ENCODE results near the gene LMNTD1. TPM values are rescaled to one million over a fixed set of nuclear protein-coding genes. Genes with fewer than 3 reads are reported as not detected.

LMNTD1 gene
- total RNA-seq, 1 donor from 2014 or later, result not detected

GRCh38 chr12:25482625-25483024, 70.5 kb downstream of the LMNTD1 start:
- Mint-ChIP-seq H3K9me3 (ENCODE audit: unreplicated experiment) (no peaks in the 10 kb centered on the region), H3K36me3 (ENCODE audit: low read depth, unreplicated experiment) (no peaks in the 10 kb centered on the region), H3K27me3 (ENCODE audit: unreplicated experiment) (peaks cover 2% of the 10 kb centered on the region), H3K27ac (ENCODE audit: unreplicated experiment) (no peak overlapping the region), H3K4me3 (ENCODE audit: unreplicated experiment) (no peak overlapping the region), H3K4me1 (ENCODE audit: unreplicated experiment) (no peaks in the 10 kb centered on the region)
- DNase-seq (ENCODE audit: low spot score), result no peak
- TF ChIP-seq CTCF (IDR thresholded peaks at IDR 0.05; ENCODE audit: unreplicated experiment), result no peak

- Mint-ChIP-seq H3K27me3 (ENCODE audit: unreplicated experiment) (peaks cover 2% of the 10 kb centered on the region), H3K36me3 (ENCODE audit: low read depth, unreplicated experiment) (no peaks in the 10 kb centered on the region)
- TF ChIP-seq CTCF (IDR thresholded peaks at IDR 0.05; ENCODE audit: unreplicated experiment), result no peak
Observed at GRCh38 chr12:25480145-25480544, 72.9 kb downstream of the LMNTD1 start.

GRCh38 chr12:25477217-25477616, 75.9 kb downstream of the LMNTD1 start:
- peaks cover 2% of the 10 kb centered on the region for H3K27me3 Mint-ChIP-seq (ENCODE audit: unreplicated experiment)
- TF ChIP-seq CTCF (IDR thresholded peaks at IDR 0.05; ENCODE audit: unreplicated experiment), result no peak
- no peak overlapping the region for H3K27ac Mint-ChIP-seq (ENCODE audit: unreplicated experiment)
- no peaks in the 10 kb centered on the region for H3K9me3 Mint-ChIP-seq (ENCODE audit: unreplicated experiment)
- no peaks in the 10 kb centered on the region for H3K4me1 Mint-ChIP-seq (ENCODE audit: unreplicated experiment)
- DNase-seq (ENCODE audit: low spot score), result no peak
- no peak overlapping the region for H3K4me3 Mint-ChIP-seq (ENCODE audit: unreplicated experiment)
- no peaks in the 10 kb centered on the region for H3K36me3 Mint-ChIP-seq (ENCODE audit: low read depth, unreplicated experiment)

More at GRCh38 chr12:25480145-25480544, 72.9 kb downstream of the LMNTD1 start:
- H3K4me3 Mint-ChIP-seq (ENCODE audit: unreplicated experiment), result no peak overlapping the region
- no peak for DNase-seq (ENCODE audit: low spot score)
- no peaks in the 10 kb centered on the region for H3K4me1 Mint-ChIP-seq (ENCODE audit: unreplicated experiment)
- H3K27ac Mint-ChIP-seq (ENCODE audit: unreplicated experiment), result no peak overlapping the region
- H3K9me3 Mint-ChIP-seq (ENCODE audit: unreplicated experiment), result no peaks in the 10 kb centered on the region

GRCh38 chr12:25472453-25472852, 80.6 kb downstream of the LMNTD1 start:
- Mint-ChIP-seq H3K27me3 (ENCODE audit: unreplicated experiment) (no peaks in the 10 kb centered on the region), H3K4me1 (ENCODE audit: unreplicated experiment) (no peaks in the 10 kb centered on the region), H3K27ac (ENCODE audit: unreplicated experiment) (no peak overlapping the region), H3K9me3 (ENCODE audit: unreplicated experiment) (no peaks in the 10 kb centered on the region), H3K36me3 (ENCODE audit: low read depth, unreplicated experiment) (no peaks in the 10 kb centered on the region), H3K4me3 (ENCODE audit: unreplicated experiment) (no peak overlapping the region)
- no peak for TF ChIP-seq CTCF (IDR thresholded peaks at IDR 0.05; ENCODE audit: unreplicated experiment)
- no peak for DNase-seq (ENCODE audit: low spot score)

GRCh38 chr12:25469861-25470260, 83.2 kb downstream of the LMNTD1 start:
- Mint-ChIP-seq H3K9me3 (ENCODE audit: unreplicated experiment) (no peaks in the 10 kb centered on the region), H3K27ac (ENCODE audit: unreplicated experiment) (no peak overlapping the region), H3K4me1 (ENCODE audit: unreplicated experiment) (no peaks in the 10 kb centered on the region), H3K4me3 (ENCODE audit: unreplicated experiment) (no peak overlapping the region), H3K27me3 (ENCODE audit: unreplicated experiment) (peaks cover 2% of the 10 kb centered on the region), H3K36me3 (ENCODE audit: low read depth, unreplicated experiment) (no peaks in the 10 kb centered on the region)
- no peak for DNase-seq (ENCODE audit: low spot score)
- TF ChIP-seq CTCF (IDR thresholded peaks at IDR 0.05; ENCODE audit: unreplicated experiment), result no peak

All from endothelial cell (in vitro differentiated cells).